Esophagus muscularis mucosa (tissue), 3 donors: ENCODE results near the gene GAB1.

Experiments
- POLR2A ChIP-seq: fragments of 450-650 bp; IDR thresholded peaks from one replicate; pipeline ENCODE4 v1.6.1; 2017; ENCODE audit warnings: antibody characterized with exemption, moderate library complexity, mild to moderate bottlenecking, low read depth
- POLR2AphosphoS5 ChIP-seq, 2 donors: sonication (generic); formaldehyde crosslinking; IDR thresholded peaks; one replicate each; pipeline ENCODE4 v1.6.1; 2017; ENCODE audit warnings: antibody characterized with exemption in 2 of 2
- TF ChIP-seq, protein P1 (sequence below), 3 experiments: fragments of 200-600 bp in 2 of 3; fragments of 450-650 bp in 1 of 3; sonication (generic) in 2 of 3; IDR thresholded peaks; one replicate each; pipeline ENCODE4 v1.5.1; 2017 to 2019; ENCODE audit warnings: antibody characterized with exemption in 3 of 3, mild to moderate bottlenecking in 2 of 3, moderate library complexity in 1 of 3

DNA sequence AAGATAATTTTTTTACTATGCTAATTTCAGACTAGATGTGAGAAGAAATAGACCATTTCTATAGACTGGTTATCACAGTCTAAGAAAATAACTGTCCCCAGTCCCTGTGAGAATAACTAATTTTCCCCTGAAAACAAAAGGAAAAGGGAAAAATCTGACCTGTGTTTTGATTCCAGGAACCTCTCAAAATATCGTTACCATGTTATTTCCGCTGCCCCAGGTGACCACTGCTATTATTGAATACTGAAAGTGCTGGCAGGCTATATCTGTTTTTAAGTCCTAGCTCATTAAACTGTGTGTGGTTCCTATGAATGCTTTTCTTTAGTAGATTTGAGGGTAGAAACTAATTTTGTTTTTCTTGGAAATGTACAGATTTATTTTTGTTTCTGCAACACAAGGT is 83.6 kb downstream of the GAB1 start:
- TF ChIP-seq, protein P1, sequence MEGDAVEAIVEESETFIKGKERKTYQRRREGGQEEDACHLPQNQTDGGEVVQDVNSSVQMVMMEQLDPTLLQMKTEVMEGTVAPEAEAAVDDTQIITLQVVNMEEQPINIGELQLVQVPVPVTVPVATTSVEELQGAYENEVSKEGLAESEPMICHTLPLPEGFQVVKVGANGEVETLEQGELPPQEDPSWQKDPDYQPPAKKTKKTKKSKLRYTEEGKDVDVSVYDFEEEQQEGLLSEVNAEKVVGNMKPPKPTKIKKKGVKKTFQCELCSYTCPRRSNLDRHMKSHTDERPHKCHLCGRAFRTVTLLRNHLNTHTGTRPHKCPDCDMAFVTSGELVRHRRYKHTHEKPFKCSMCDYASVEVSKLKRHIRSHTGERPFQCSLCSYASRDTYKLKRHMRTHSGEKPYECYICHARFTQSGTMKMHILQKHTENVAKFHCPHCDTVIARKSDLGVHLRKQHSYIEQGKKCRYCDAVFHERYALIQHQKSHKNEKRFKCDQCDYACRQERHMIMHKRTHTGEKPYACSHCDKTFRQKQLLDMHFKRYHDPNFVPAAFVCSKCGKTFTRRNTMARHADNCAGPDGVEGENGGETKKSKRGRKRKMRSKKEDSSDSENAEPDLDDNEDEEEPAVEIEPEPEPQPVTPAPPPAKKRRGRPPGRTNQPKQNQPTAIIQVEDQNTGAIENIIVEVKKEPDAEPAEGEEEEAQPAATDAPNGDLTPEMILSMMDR (IDR thresholded peaks at IDR 0.05): no peak
- TF ChIP-seq POLR2AphosphoS5 (IDR thresholded peaks at IDR 0.05) (no peak), POLR2A (no peak)
